ENCODE results near the gene TRPM7.
"Not testable (repeated sequence)": the region's sequence is repeated elsewhere in the genome, so short reads cannot be mapped to it uniquely, and the experiment has no call there.

TRPM7 gene

GRCh38 chr15:50653156-50653743 lies 33.3 kb downstream of the TRPM7 start:
- H3K27me3 ChIP-seq (ENCODE audit: insufficient read depth, low read length), result no peaks in the 10 kb centered on the region
- H3K4me3 ChIP-seq (ENCODE audit: low read length), result no peak overlapping the region
- no peak overlapping the region for H3K27ac ChIP-seq (ENCODE audit: low read depth, low read length)
- H3K9me3 ChIP-seq (ENCODE audit: insufficient read depth, low read depth, low read length), result no peaks in the 10 kb centered on the region
- peaks cover 85% of the 10 kb centered on the region for H3K36me3 ChIP-seq (ENCODE audit: insufficient read depth, low read length)
- peaks cover 3% of the 10 kb centered on the region; the same call in 1 of the 2 replicates for H3K4me1 ChIP-seq (ENCODE audit: insufficient read depth, low read length)
- H3K9ac ChIP-seq (ENCODE audit: low read depth, low read length), result no peak overlapping the region
- 96% methylated on average over 6 of the region's 6 CpGs for WGBS

- WGBS, result 76% methylated on average over 3 of the region's 3 CpGs
- H3K4me3 ChIP-seq (ENCODE audit: low read length), result no peak overlapping the region
- H3K9me3 ChIP-seq (ENCODE audit: insufficient read depth, low read depth, low read length), result no peaks in the 10 kb centered on the region
- no peak overlapping the region for H3K27ac ChIP-seq (ENCODE audit: low read depth, low read length)
- no peaks in the 10 kb centered on the region for H3K27me3 ChIP-seq (ENCODE audit: insufficient read depth, low read length)
- no peak overlapping the region for H3K9ac ChIP-seq (ENCODE audit: low read depth, low read length)
- H3K36me3 ChIP-seq (ENCODE audit: insufficient read depth, low read length), result peaks cover 86% of the 10 kb centered on the region
- H3K4me1 ChIP-seq (ENCODE audit: insufficient read depth, low read length), result peaks cover 3% of the 10 kb centered on the region; the same call in 1 of the 2 replicates
These were observed 33.9 kb downstream of the TRPM7 start for GRCh38 chr15:50652671-50653070.

- WGBS, result 94% methylated on average over 2 of the region's 2 CpGs
- Histone ChIP-seq H3K27me3 (ENCODE audit: insufficient read depth, low read length) (no peaks in the 10 kb centered on the region), H3K36me3 (ENCODE audit: insufficient read depth, low read length) (peaks cover 76% of the 10 kb centered on the region), H3K4me3 (ENCODE audit: low read length) (no peak overlapping the region), H3K4me1 (ENCODE audit: insufficient read depth, low read length) (no peaks in the 10 kb centered on the region), H3K27ac (ENCODE audit: low read depth, low read length) (no peak overlapping the region), H3K9ac (ENCODE audit: low read depth, low read length) (no peak overlapping the region), H3K9me3 (ENCODE audit: insufficient read depth, low read depth, low read length) (no peaks in the 10 kb centered on the region)
These were observed 45.3 kb downstream of the TRPM7 start for GRCh38 chr15:50641318-50641717.

- Histone ChIP-seq H3K4me1 (ENCODE audit: insufficient read depth, low read length) (no peaks in the 10 kb centered on the region), H3K9ac (ENCODE audit: low read depth, low read length) (no peak overlapping the region), H3K4me3 (ENCODE audit: low read length) (no peak overlapping the region), H3K27ac (ENCODE audit: low read depth, low read length) (no peak overlapping the region), H3K36me3 (ENCODE audit: insufficient read depth, low read length) (peaks cover 88% of the 10 kb centered on the region), H3K9me3 (ENCODE audit: insufficient read depth, low read depth, low read length) (no peaks in the 10 kb centered on the region), H3K27me3 (ENCODE audit: insufficient read depth, low read length) (no peaks in the 10 kb centered on the region)
- 97% methylated on average over 9 of the region's 9 CpGs for WGBS
These were observed 50.5 kb downstream of the TRPM7 start for GRCh38 chr15:50636146-50636545.

GRCh38 chr15:50633653-50634052 lies 52.9 kb downstream of the TRPM7 start:
- no peaks in the 10 kb centered on the region for H3K27me3 ChIP-seq (ENCODE audit: insufficient read depth, low read length)
- H3K4me1 ChIP-seq (ENCODE audit: insufficient read depth, low read length), result no peaks in the 10 kb centered on the region
- no peak overlapping the region for H3K4me3 ChIP-seq (ENCODE audit: low read length)
- no peaks in the 10 kb centered on the region for H3K9me3 ChIP-seq (ENCODE audit: insufficient read depth, low read depth, low read length)
- WGBS, result 100% methylated on average over 1 of the region's 3 CpGs
- peaks cover 90% of the 10 kb centered on the region for H3K36me3 ChIP-seq (ENCODE audit: insufficient read depth, low read length)
- H3K9ac ChIP-seq (ENCODE audit: low read depth, low read length), result no peak overlapping the region
- H3K27ac ChIP-seq (ENCODE audit: low read depth, low read length), result no peak overlapping the region

- no peaks in the 10 kb centered on the region for H3K9me3 ChIP-seq (ENCODE audit: insufficient read depth, low read depth, low read length)
- H3K9ac ChIP-seq (ENCODE audit: low read depth, low read length), result no peak overlapping the region
- peaks cover 92% of the 10 kb centered on the region for H3K36me3 ChIP-seq (ENCODE audit: insufficient read depth, low read length)
- H3K4me1 ChIP-seq (ENCODE audit: insufficient read depth, low read length), result no peaks in the 10 kb centered on the region
- no peak overlapping the region for H3K4me3 ChIP-seq (ENCODE audit: low read length)
- 94% methylated on average over 5 of the region's 5 CpGs for WGBS
- H3K27ac ChIP-seq (ENCODE audit: low read depth, low read length), result no peak overlapping the region
- H3K27me3 ChIP-seq (ENCODE audit: insufficient read depth, low read length), result no peaks in the 10 kb centered on the region
These were observed 58.2 kb downstream of the TRPM7 start for GRCh38 chr15:50628421-50628820.

- H3K9me3 ChIP-seq (ENCODE audit: insufficient read depth, low read depth, low read length), result no peaks in the 10 kb centered on the region
- WGBS, result 91% methylated on average over 4 of the region's 4 CpGs
- H3K36me3 ChIP-seq (ENCODE audit: insufficient read depth, low read length), result peaks cover 83% of the 10 kb centered on the region
- H3K4me3 ChIP-seq (ENCODE audit: low read length), result no peak overlapping the region
- H3K27ac ChIP-seq (ENCODE audit: low read depth, low read length), result no peak overlapping the region
- no peak overlapping the region for H3K9ac ChIP-seq (ENCODE audit: low read depth, low read length)
- H3K4me1 ChIP-seq (ENCODE audit: insufficient read depth, low read length), result no peaks in the 10 kb centered on the region
- H3K27me3 ChIP-seq (ENCODE audit: insufficient read depth, low read length), result no peaks in the 10 kb centered on the region
These were observed 59.1 kb downstream of the TRPM7 start for GRCh38 chr15:50627351-50628055.

- Histone ChIP-seq H3K27me3 (ENCODE audit: insufficient read depth, low read length) (no peaks in the 10 kb centered on the region), H3K4me3 (ENCODE audit: low read length) (no peak overlapping the region), H3K36me3 (ENCODE audit: insufficient read depth, low read length) (peaks cover 80% of the 10 kb centered on the region), H3K27ac (ENCODE audit: low read depth, low read length) (no peak overlapping the region), H3K4me1 (ENCODE audit: insufficient read depth, low read length) (no peaks in the 10 kb centered on the region), H3K9ac (ENCODE audit: low read depth, low read length) (no peak overlapping the region), H3K9me3 (ENCODE audit: insufficient read depth, low read depth, low read length) (no peaks in the 10 kb centered on the region)
- 91% methylated on average over 1 of the region's 1 CpG for WGBS
These were observed 61.9 kb downstream of the TRPM7 start for GRCh38 chr15:50624616-50625168.

GRCh38 chr15:50622361-50622943 lies 64.1 kb downstream of the TRPM7 start:
- not testable (repeated sequence) for H3K4me1 ChIP-seq (ENCODE audit: insufficient read depth, low read length); H3K27me3 ChIP-seq (ENCODE audit: insufficient read depth, low read length); H3K9me3 ChIP-seq (ENCODE audit: insufficient read depth, low read depth, low read length); H3K27ac ChIP-seq (ENCODE audit: low read depth, low read length); H3K4me3 ChIP-seq (ENCODE audit: low read length); H3K9ac ChIP-seq (ENCODE audit: low read depth, low read length)
- peaks cover 74% of the 10 kb centered on the region for H3K36me3 ChIP-seq (ENCODE audit: insufficient read depth, low read length)
- WGBS, result 94% methylated on average over 7 of the region's 8 CpGs

- not testable (repeated sequence) for H3K27ac ChIP-seq (ENCODE audit: low read depth, low read length); H3K27me3 ChIP-seq (ENCODE audit: insufficient read depth, low read length); H3K4me3 ChIP-seq (ENCODE audit: low read length); H3K9me3 ChIP-seq (ENCODE audit: insufficient read depth, low read depth, low read length); H3K4me1 ChIP-seq (ENCODE audit: insufficient read depth, low read length); H3K9ac ChIP-seq (ENCODE audit: low read depth, low read length)
- H3K36me3 ChIP-seq (ENCODE audit: insufficient read depth, low read length), result peaks cover 68% of the 10 kb centered on the region
- 97% methylated on average over 6 of the region's 6 CpGs for WGBS
These were observed 69.6 kb downstream of the TRPM7 start for GRCh38 chr15:50616960-50617359.

- H3K9me3 ChIP-seq (ENCODE audit: insufficient read depth, low read depth, low read length); H3K4me3 ChIP-seq (ENCODE audit: low read length); H3K9ac ChIP-seq (ENCODE audit: low read depth, low read length); H3K27me3 ChIP-seq (ENCODE audit: insufficient read depth, low read length); H3K27ac ChIP-seq (ENCODE audit: low read depth, low read length); H3K4me1 ChIP-seq (ENCODE audit: insufficient read depth, low read length): not testable (repeated sequence)
- peaks cover 68% of the 10 kb centered on the region for H3K36me3 ChIP-seq (ENCODE audit: insufficient read depth, low read length)
- WGBS, result 97% methylated on average over 2 of the region's 2 CpGs
These were observed 70.0 kb downstream of the TRPM7 start for GRCh38 chr15:50616554-50616953.
